Measurements from ENCODE around the gene PRKD1. TPM values are rescaled to one million over a fixed set of nuclear protein-coding genes. Genes with fewer than 3 reads are reported as not detected.

Gene PRKD1
- polyA plus RNA-seq, 1 of the 3 experiments (the other 2 are of a cell fraction): 0.07 TPM

- no peak overlapping the region for H3K27ac ChIP-seq (ENCODE audit: low read depth in 2 of 2, low read length in 1 of 2)
- H3K9ac ChIP-seq: no peak overlapping the region
- ChIA-PET CTCF (interaction anchor here (0.8 kb wide), 1 partner anchor 22 kb away, joined by 3 read pairs; no protein-coding TSS in a partner anchor), POLR2A (no interaction called here)
- 11% methylated on average over 2 of the region's 2 CpGs for WGBS (ENCODE audit: low lambda C conversion rate)
- H3K79me2 ChIP-seq (ENCODE audit: insufficient read depth): no peaks in the 10 kb centered on the region
- no peaks in the 10 kb centered on the region for H3K9me3 ChIP-seq
- H3K4me2 ChIP-seq: no peak overlapping the region
- H3K4me1 ChIP-seq (ENCODE audit: control insufficient read depth in 1 of 2, insufficient read depth in 2 of 2, low read depth in 1 of 2, low read length in 1 of 2): peaks cover 0 to 8% of the 10 kb centered on the region in 2 experiments; a peak in 1 of 4 replicates
- no peak overlapping the region for H2AFZ ChIP-seq (ENCODE audit: low read depth)
- no peaks in the 10 kb centered on the region for H3K27me3 ChIP-seq (ENCODE audit: insufficient read depth)
- DNase-seq: no peak
- no peak overlapping the region for H3K4me3 ChIP-seq (ENCODE audit: low read depth in 2 of 2, low read length in 1 of 2)
- no peaks in the 10 kb centered on the region for H3F3A ChIP-seq (replicated peaks; ENCODE audit: insufficient read depth)
- no peaks in the 10 kb centered on the region for H3K9me2 ChIP-seq
- no peaks in the 10 kb centered on the region for H3K36me3 ChIP-seq (replicated peaks in 1 of 2; ENCODE audit: control insufficient read depth in 1 of 2, insufficient read depth in 2 of 2, low read length in 1 of 2)
- TF ChIP-seq REST (IDR thresholded peaks at IDR 0.05; ENCODE audit: low read depth, low read length): no peak
- TF ChIP-seq USF1 (IDR thresholded peaks at IDR 0.05; ENCODE audit: borderline replicate concordance, low read depth): no peak
- TF ChIP-seq CTCF (IDR thresholded peaks at IDR 0.05): no peak
- no peaks in the 10 kb centered on the region for H4K20me1 ChIP-seq (ENCODE audit: insufficient read depth)
Measured at GRCh38 chr14:29637411-29637810, 290.2 kb downstream of the PRKD1 start.

GRCh38 chr14:29636870-29637269 lies 290.8 kb downstream of the PRKD1 start:
- Histone ChIP-seq H3K4me3 (ENCODE audit: low read depth in 2 of 2, low read length in 1 of 2) (no peak overlapping the region), H3K4me1 (ENCODE audit: control insufficient read depth in 1 of 2, insufficient read depth in 2 of 2, low read depth in 1 of 2, low read length in 1 of 2) (peaks cover 0 to 8% of the 10 kb centered on the region in 2 experiments; a peak in 1 of 4 replicates), H3K9ac (no peak overlapping the region), H3K79me2 (ENCODE audit: insufficient read depth) (no peaks in the 10 kb centered on the region), H4K20me1 (ENCODE audit: insufficient read depth) (no peaks in the 10 kb centered on the region), H3K9me3 (no peaks in the 10 kb centered on the region), H3F3A (replicated peaks; ENCODE audit: insufficient read depth) (no peaks in the 10 kb centered on the region), H2AFZ (ENCODE audit: low read depth) (no peak overlapping the region), H3K4me2 (no peak overlapping the region), H3K27ac (ENCODE audit: low read depth in 2 of 2, low read length in 1 of 2) (no peak overlapping the region), H3K36me3 (replicated peaks in 1 of 2; ENCODE audit: control insufficient read depth in 1 of 2, insufficient read depth in 2 of 2, low read length in 1 of 2) (no peaks in the 10 kb centered on the region), H3K9me2 (no peaks in the 10 kb centered on the region), H3K27me3 (ENCODE audit: insufficient read depth) (no peaks in the 10 kb centered on the region)
- ChIA-PET CTCF (no interaction called here), POLR2A (no interaction called here)
- TF ChIP-seq RCOR1 (IDR thresholded peaks at IDR 0.05; ENCODE audit: low read length): no peak
- TF ChIP-seq USF1 (IDR thresholded peaks at IDR 0.05; ENCODE audit: borderline replicate concordance, low read depth): no peak
- no peak for TF ChIP-seq FOXM1 (IDR thresholded peaks at IDR 0.05; ENCODE audit: low read depth)
- no peak for TF ChIP-seq SMC3 (IDR thresholded peaks at IDR 0.05; ENCODE audit: low read depth, low read length)
- TF ChIP-seq TAF1 (IDR thresholded peaks at IDR 0.05; ENCODE audit: borderline replicate concordance, low read depth, low read length): no peak
- TF ChIP-seq POLR2AphosphoS5 (IDR thresholded peaks at IDR 0.05; ENCODE audit: low read depth, low read length): no peak
- TF ChIP-seq USF2 (IDR thresholded peaks at IDR 0.05; ENCODE audit: borderline replicate concordance, low read depth, low read length): no peak
- TF ChIP-seq PBX3 (IDR thresholded peaks at IDR 0.05): no peak
- no peak for TF ChIP-seq TEAD4 (IDR thresholded peaks at IDR 0.05; ENCODE audit: borderline replicate concordance, insufficient read depth)
- DNase-seq: no peak
- WGBS (ENCODE audit: low lambda C conversion rate): 3% methylated on average over 3 of the region's 3 CpGs

All from SK-N-SH (cell line).